Stimulated activated naive CD4-positive, alpha-beta T cell treated with Interleukin-2 at 50 U/mL for 16 hours (primary cell): ENCODE results near the gene LTBP1.
"Not testable (repeated sequence)": the region's sequence is repeated elsewhere in the genome, so short reads cannot be mapped to it uniquely, and the experiment has no call there.

ENCODE experiments used
- DNase-seq: peaks from one replicate; lab custom pipeline; 2025; lab: John Stamatoyannopoulos, UW

Gene LTBP1

DNA sequence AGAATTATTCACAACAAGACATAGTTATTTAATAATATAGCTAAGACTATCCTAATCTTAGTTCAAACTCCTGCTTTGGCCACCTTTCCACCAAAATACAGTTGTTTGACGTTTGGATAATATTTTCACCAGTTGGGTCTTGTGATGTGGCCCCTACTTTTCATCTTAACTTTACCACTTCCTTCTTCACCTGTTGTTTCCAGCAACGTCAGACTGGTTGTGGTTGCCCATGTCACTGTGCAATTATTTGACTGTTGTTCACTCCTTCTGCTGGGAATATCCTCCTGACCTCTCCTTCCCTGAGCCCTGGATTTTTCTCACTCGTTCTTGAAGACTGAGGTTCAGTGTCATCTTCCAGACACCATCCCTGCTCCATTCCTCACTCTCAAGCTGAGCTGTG, 397.5 kb downstream of the LTBP1 start:
- no peak for DNase-seq

- no peak for DNase-seq
These were observed 401.1 kb downstream of the LTBP1 start for GRCh38 chr2:33347856-33348255.

GRCh38 chr2:33350632-33351031, 403.9 kb downstream of the LTBP1 start:
- no peak for DNase-seq

- DNase-seq = no peak
These were observed 405.0 kb downstream of the LTBP1 start for GRCh38 chr2:33351781-33352180.

GRCh38 chr2:33354981-33355380, 408.2 kb downstream of the LTBP1 start:
- DNase-seq = no peak

DNA sequence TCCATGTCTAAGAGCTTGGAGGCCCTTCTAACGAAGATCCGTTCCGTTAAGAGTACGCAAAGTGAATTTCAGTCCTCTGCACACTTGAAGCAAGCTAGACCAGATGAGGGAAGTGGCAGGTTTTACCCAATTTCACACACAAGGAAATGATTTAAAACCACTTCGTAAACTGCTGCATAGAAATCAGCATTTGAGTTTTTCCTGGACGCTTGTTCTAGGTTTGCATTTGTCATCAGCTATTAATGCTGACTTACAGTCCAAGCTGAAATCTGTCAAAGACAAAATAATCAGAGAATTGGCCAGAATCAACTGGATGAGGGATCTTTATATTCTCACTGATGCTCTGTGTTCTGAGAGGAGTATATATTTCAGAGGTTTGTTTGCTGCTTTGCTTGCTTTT, 412.1 kb downstream of the LTBP1 start:
- no peak for DNase-seq

GRCh38 chr2:33363325-33364298, 416.9 kb downstream of the LTBP1 start:
- no peak for DNase-seq

DNA sequence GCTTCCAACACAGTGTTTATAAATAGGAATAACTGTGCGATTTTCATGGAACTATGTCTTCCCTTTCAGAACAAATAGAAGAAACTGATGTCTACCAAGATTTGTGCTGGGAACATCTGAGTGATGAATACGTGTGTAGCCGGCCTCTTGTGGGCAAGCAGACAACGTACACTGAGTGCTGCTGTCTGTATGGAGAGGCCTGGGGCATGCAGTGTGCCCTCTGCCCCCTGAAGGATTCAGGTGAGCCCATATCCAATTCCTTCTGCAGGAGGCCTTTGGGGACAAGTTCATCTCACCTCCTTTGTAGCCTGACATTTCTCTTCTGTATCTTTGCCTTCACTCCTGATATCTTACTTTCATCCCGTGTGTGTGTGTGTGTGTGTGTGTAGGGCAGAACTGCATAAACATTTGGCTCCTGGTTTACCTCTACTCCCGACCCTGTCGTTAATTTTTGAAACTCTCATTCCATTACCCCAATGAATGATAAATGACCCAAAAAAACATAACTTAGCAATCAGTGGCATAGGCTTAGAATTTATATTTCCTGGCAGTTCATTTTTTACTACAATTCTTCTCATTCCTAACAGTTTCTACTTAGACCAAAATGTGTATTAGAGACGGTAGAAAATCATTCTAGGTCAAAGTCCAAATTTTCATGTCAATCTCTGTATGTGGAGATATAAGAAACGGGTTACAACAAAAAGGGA, 418.7 kb downstream of the LTBP1 start:
- DNase-seq = no peak

GRCh38 chr2:33366473-33366872, 419.7 kb downstream of the LTBP1 start:
- no peak for DNase-seq

DNA sequence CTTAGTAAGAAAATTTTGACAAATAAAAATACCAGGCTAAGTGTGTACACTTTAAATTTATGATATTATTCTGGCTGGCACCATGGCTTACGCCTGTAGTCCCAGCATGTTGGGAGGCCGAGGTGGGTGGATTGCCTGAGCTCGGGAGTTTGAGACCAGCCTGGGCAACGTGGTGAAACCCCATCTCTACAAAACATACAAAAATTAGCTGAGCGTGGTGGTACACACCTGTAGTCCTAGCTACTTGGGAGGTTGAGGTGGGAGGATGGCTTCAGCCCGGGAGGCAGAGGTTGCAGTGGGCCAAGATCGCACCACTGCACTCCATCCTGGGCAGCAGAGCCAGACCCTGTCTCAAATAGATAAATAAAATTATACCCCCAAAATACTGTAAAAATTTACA, 421.8 kb downstream of the LTBP1 start:
- not testable (repeated sequence) for DNase-seq

- DNase-seq = no peak
These were observed 422.4 kb downstream of the LTBP1 start for GRCh38 chr2:33369191-33369590.

GRCh38 chr2:33370636-33371265, 424.0 kb downstream of the LTBP1 start:
- no peak for DNase-seq

DNA sequence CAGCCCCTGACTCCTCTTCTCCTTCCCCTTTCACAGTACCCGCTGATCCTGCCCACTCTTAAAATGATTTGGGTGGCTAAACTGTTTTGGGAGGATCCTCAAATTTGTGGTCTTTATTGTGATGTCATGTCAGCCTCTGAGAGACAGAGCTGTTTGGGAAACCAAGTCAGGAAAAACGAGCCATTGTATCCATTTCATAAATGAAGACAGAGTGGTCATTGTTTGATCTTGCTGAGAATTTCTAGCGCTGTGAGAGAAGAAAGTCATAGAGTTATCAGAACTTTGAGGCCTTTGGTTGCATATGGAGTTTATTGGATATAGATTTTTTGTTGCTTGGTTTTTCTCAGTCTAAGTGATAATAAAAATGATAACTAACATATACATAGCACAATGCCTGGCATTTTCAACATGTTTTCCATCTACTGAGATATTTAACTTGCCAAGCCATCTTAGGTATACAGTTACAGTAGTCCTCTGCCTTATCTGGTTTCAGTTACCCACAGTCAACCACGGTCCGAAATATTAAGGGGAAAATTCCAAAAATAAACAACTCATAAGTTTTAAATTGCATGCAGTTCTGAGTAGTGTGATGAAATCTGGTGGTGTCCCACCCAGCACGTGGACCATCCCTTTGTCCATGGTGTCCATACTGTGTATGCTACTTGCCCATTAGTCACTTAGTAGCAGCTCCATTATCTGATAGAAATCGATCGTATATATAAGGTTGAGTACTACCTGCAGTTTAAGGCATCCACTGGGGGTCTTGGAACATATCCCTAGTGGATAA, 424.7 kb downstream of the LTBP1 start:
- DNase-seq = no peak

- no peak for DNase-seq
These were observed 426.3 kb downstream of the LTBP1 start for GRCh38 chr2:33372940-33373553.

- DNase-seq = no peak
These were observed 427.2 kb downstream of the LTBP1 start for GRCh38 chr2:33373986-33374385.

- no peak for DNase-seq
These were observed 428.3 kb downstream of the LTBP1 start for GRCh38 chr2:33375054-33375453.

DNA sequence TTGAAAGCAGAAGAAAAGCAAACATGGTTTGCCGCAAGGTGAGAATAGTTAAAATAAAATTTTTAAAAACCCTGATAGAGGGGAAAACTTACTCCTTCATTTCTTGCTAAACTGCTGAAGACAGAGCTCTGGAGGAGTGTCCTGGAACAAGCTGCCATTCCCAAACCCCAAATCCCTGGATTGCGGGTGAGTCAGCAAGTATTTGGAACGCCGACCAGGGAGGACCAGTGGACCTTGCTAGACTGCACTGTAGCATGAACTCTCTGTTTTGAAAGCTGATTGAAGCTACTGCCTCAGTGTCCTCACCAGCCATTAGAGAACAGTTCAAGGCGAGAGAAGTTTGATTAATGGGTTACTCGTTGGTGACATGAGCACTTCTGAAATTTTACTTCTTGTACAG, 430.3 kb downstream of the LTBP1 start:
- no peak for DNase-seq

GRCh38 chr2:33378556-33379210, 431.9 kb downstream of the LTBP1 start:
- no peak for DNase-seq

GRCh38 chr2:33380001-33380609, 433.4 kb downstream of the LTBP1 start:
- no peak for DNase-seq

DNA sequence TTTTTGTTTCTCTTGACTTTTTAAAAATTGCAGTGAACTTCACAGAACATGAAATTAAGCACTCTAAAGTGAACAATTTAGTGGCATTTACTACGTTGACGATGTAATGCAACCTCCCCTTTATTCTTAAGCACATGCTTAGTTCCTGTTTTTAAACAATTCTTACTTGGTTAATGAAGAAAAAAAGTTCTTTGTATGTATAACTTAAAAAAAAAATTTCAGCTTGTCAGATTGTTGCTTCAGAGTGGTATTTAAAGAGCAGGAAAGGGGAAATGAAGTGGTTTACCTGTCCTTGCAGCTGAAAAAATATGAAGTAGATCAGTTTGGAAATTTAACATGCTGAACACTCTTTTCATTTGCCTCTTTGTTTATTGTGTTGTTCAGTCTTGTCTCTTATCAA, 434.0 kb downstream of the LTBP1 start:
- no peak for DNase-seq
